GM04503 (cell line): Measurements from ENCODE around the gene ANKLE2.
"Not testable (repeated sequence)": the region's sequence is repeated elsewhere in the genome, so short reads cannot be mapped to it uniquely, and the experiment has no call there.

Experiments used
- DNase-seq: peaks from one replicate; pipeline ENCODE4 v3.0.0-alpha.2; 2012; ENCODE audit warnings: low read depth

Gene ANKLE2

DNA sequence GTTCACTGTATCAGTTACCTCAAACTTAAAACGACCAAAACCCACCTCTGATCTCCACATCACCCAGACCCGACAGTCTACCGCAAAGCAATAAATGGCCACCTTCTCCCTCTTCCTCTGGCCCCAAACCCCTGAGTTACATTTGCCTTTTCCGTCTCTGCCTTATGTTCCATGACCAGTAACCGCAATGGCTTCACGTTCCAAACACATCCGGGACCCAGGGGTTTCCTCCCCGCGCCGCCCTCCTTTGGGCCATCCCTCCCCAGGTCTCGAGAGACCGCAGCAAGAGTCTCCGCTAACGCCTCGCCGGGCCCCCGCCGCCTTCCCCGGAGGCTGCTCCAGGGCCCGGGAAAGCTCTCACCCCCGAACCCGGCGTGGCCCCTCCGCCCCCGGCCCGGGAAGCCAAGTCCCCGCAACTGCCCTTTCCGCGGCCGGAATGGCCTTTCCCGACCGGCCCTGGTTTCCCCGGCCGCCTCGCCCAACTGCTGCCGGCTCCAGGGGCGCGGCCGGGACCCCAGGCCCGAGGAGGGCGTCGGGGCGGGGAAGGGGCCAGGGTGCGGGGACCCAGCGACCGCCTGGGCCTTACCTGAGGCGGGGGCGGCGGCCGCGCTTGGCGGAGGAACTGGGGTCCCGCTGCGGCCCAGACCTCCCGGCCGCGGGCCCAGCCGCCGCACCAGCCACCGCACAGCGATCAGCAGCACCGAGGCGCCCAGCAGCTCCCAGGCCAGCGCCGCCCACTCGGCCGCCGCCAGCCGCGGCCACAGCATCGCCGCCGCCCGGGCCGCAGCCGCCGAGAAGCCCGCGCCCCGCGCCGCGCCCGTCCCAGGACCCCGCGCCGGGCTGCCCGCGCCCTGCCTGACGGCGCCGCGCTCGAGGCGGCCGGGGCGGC is at the start of gene ANKLE2:
Gene ANKLE2 (minus strand): TSS at position 801 of the 889 bp plus-strand sequence. CDS start 34 bp downstream, at position 767.
- DNase-seq = peak; percentile 29

DNA sequence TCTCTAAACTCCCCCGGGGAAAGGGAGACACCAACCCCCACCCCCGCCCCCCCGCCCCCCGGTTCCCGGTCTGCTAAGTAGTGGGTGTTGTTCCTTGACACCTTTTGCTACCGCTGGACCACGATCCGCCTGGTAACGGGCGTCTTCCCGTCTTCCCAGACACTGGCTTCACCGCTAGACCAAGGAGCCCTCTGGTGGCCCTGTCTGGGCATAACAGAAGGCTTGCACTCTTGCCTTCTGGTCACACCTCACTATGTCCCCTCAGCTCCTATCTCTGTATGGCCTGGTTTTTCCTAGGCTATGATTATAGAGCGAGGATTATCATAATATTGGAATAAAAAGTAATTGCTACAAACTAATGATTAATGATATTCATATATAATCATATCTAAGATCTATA is 47.8 kb upstream of the ANKLE2 start:
- not testable (repeated sequence) for DNase-seq

DNA sequence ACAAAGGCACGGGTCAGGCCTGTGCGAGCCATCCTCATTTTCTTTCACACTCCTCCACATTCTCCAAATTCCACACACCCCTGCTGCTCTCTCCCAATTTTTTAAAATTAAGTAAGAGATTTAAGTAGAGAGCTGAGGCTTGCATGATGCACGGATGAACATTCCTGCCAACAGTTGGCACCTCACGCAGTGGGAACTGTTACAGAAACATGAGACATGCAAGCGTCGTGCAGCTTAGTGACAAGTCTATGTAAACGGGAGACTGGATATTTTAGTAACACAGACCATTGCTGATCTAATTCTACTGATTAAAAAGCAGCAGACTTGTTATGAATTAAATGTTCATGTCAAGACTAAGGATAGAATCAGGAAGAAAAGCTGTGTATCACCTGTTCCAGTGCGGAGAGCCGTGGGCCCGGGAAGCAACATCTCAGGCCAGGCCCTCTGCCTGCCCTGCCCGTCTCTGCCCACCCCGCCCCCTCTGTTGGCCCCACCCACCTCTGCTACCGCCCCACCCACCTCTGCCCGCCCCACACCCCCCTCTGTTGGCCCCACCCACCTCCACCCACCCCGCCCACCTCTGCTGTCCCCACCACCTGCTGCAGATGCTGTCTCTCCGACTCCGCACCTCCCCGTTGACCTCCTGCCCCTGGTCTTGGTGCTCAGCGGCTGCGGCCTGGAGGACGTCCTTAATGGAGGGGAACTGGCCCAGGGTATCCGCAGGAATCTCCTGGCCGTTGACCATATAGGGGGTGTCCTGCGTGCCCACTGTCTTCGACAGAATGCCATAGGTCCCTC is 45.9 kb upstream of the ANKLE2 start:
- no peak for DNase-seq

DNA sequence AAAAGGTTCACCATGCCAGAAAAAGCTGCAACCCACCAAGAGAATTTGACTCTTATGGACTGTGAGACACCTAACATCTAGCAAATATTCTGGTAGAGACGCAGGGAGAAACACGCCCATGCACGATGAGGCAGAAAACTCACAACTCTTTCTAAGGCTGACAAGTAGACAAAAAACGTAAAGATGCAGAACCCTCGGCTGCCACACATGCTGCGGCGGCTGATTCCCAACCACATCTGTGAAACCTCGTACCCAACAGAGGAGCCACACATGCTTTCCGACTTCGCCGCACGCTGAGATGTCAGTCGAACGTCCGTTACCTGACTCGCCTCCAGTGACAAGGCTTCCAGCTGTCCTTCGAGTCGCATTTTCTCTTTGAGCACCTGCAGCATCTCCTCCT is 45.2 kb upstream of the ANKLE2 start:
- DNase-seq = no peak

DNA sequence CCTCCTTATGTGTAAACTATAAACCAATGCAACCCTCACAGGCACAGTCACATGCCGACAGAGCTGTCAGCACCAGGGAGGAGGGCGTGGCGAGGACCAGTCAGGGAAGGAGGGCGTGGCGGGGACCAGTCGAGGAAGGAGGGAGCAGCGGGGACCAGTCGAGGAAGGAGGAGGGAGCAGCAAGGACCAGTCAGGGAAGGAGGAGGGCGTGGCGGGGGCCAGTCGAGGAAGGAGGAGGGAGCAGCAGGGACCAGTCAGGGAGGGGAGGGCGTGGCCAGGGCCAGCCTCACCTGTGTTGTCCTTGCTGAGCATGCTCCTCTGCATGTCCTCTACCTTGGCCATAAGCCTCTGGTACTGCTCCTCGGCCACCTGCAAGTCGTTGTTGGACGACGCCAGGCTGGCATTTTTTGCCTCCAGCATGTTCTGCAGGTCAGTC is 42.8 kb upstream of the ANKLE2 start:
- DNase-seq = no peak

DNA sequence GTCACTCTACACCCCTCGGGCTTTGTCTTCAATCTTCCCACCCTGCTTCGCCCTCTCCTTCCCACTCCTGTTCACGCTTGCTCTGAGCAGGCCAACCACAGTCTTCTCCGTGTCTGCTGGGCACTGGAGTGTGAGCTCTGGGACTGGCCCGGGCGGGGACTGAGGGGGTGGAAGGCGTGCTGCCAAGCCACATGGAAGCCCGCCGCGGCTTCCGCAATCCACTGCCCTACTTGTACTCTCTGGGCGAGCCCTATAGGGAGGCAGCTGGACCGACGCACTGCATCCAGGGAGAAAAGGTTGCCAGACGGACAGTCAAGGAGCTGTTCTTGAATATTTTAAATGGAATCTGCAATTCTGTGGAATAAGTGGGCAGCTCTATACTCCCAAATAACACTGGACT is 42.3 kb upstream of the ANKLE2 start:
- no peak for DNase-seq

DNA sequence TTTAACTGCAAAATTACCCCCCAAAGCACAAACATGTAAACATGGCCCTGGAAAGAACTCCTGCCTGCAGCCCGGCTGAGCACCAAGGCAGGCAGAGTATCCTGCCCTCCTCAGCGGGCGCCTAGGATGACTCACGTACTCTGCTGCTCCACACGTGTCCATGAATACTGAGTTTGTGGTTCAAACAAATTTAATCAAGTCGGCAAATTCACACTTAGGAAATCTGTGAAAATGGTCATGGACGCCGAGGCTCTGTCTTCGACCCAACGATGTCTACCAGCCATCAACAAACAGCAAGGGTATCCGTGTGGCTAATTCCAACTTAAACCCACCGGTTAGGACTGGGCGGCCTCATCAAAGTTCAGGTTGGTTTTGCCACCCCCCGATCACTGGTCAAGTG is 41.5 kb upstream of the ANKLE2 start:
- no peak for DNase-seq

DNA sequence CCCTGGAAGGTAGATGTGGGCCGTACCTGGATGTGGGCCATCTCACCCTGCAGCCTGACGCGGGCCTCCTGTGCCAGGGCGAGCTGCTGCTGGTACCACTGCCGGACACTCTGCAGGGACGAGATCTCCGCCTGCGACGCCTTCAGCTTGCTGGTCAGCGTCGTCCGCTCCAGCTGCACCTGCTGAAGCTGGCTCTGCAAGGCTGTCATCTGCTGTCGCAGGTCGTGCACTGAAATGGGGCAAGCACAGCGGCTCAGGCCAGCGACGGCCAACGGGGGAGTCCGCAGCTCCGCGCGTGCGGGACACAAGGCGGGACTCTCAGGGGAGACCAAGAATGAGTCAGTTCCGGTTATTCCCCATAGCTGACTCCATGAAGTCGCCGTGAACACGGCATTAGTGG is 40.1 kb upstream of the ANKLE2 start:
- no peak for DNase-seq

DNA sequence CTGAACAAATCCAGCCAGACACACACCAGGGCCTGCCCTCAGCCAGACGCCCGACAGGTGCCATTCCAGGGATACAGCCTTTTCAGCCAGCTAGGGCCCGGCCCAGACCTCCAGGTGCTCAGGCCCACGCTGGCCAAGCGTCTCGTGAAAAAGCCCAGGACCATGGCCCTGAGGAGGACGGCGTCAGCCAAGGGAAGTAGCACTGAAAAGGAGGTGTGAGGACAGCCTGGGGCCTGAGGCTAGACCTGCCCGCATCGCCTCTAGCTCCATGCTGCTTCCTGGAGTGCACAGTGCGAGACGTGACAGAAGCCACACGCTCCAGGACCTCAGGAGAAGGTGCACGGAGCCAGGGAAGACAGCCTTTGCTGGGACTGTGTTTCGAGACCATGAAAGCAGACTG is 37.2 kb upstream of the ANKLE2 start:
- DNase-seq = no peak

DNA sequence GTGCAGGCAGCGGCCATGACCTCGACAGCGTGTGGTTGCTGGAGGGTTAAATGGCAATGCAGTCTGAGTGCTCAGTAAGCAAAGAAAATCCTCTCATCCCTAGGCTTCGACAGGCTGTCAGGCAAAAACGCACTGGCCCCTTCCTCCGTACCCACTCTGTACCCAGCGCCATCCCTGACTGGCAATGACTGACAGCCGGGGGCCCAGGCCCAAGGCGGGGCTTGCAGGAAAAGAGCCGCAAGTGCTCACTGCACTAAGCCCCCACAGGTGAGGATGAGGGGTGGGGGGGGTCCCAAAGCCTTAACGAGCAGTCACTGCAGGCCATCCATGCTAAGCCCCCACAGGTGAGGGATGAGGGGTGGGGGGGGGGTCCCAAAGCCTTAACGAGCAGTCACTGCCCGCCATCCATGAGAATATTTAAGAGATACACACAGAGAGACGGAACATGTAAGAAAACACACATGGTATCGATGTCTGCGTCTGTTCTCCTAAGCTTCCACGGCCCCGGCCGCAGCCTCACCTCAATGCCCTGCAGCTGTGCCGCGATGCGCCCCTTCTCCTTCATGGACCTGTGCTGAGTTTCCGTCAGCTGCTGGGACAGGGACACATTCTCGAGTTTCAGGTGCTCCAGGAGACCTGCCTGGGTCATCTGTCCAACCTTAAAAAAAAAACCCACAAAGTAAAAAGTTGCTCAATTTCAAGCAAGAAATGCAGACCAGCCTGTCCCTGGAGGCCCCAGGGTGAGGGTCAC is 36.4 kb upstream of the ANKLE2 start:
- DNase-seq = no peak

DNA sequence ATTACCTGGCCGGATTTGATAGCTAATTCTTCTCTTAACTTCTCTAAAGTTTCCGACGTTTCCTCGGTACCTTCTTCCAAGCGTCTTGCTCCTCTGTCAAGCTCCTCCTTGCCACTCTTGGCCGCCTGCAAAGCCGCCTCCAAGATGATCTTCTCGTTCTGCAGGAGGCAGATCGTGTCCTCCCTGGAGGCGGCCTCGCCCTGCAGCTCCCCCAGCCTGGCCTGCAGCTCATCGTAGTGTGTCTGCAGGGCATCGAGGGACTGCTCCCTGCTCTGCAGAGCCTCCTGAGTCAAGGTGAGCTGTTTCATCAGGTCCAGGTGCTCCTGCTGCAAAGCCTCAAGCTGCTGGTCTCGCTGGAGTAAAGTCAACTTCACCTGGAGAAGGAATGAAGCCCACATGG is 34.2 kb upstream of the ANKLE2 start:
- DNase-seq = no peak

DNA sequence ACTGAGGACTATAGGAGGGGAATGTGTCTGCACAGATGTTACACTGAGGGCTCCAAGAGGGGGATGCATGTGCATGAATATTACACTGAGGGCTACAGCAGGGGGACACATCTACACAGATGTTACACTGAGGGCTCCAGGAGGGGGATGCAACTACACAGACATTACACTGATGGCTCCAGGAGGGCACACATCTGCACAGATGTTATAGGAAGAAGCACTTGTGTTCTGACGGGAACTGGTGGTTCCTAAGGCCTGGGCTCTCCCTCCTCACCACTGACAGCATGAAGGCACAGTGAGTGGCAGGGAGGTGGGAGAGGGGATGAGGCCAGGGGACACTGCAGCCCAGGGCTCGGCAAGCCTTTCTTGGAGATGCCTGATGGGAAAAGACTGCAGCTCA is 30.3 kb upstream of the ANKLE2 start:
- not testable (repeated sequence) for DNase-seq

DNA sequence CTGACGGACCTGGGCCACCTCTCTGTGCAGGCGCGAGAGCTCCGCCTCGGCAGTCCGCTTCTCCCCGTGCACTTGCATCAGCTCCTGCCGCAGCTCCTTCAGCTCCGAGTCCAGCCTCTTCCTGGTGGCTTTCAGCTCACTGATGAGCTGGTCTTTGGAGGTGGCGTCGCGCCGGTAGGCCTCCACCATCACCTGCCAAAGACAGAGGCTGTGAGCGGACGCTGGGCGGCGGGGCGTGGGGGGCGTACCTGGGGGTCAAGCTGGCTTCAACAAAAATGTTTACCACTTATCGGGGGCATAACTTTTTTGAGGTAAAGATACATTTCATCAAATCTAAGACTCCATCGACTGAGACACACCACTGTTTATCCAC is 27.5 kb upstream of the ANKLE2 start:
- DNase-seq = no peak

DNA sequence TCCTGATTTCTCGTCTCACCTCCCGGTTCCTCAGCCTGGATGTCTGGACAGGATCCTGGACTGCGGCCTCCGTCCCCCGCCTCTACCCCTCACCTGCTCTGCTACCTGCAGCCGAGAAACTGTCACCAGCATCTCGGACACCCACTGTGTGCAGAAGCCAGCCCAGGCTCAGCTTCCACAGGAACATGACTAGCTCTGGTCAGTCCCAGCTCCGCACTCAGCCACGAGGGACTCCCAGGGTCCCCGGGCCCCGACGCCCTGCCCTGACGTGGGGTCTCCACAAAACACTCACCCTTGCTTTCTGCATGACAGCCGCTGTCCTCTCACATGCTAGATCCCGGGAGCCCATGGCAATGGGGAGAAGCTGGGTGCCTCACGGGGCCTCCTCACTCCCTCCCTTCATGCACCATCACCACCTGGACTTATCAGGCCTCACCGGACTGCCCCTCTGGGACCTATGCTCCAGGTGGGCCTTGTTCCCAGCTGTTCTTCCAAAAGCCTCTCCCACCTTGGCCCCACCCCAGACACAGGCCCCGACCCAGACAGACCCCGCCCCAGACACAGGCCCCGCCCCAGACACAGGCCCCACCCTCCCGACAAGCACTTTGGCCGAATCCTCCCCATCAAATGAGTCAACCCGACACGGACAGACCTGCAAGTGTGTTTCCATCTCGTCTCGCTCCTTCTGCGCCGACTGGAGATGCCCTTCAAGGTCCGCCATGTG is 26.9 kb upstream of the ANKLE2 start:
- no peak for DNase-seq

DNA sequence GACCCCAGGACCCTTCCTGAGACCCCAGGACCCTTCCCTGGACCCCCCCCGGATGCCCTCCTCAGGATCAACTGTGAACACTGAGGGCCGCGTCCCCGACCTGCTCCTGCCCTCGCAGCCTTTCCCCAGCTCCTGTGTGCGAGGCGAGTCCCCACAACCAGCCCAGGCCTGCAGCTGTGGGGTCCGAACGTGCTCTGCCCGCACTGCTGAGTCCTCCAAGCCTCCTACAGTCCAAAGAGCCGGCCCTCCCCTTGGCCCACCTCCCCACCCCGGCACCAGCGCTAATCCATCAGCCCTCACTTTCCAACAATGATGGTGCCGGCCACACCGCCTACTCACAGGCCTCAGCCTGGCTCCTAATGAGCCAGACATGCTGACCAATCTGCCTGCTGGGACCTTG is 26.2 kb upstream of the ANKLE2 start:
- no peak for DNase-seq

DNA sequence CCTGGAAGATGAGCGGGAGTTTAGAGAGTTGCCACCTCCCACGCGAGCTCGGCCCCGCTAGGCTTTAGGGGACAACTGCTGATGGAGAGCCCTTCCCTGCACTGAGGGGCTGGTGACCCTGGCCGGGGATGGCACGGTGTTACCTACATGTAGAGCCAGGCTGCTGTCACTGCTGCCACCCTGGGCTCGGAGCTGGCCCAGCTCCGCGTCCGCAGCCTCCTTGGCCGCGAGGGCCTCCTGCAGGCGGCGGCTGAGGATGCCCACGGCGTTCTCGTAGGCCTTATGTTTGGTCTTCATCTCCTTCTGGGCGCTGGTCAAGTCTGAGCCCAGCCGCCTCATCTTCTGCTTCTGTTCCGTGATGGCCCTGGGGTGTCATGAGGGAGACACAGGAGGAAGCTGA is 24.6 kb upstream of the ANKLE2 start:
- no peak for DNase-seq

DNA sequence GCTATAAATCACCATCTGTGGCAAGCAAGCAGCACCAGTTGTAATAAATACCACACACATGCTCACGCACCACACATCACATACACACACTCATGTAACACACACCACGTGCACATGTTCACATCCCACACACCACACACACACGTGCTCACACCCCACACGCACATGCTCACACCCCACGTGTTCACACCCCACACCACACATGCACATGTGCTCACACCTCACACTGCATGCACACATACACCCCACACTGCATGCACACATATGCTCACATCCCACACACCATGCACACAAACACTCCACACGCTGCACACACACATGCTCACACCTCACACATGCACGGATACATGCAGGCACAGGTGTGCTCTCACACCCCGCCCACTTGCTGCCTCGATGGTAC is 22.9 kb upstream of the ANKLE2 start:
- DNase-seq = no peak

DNA sequence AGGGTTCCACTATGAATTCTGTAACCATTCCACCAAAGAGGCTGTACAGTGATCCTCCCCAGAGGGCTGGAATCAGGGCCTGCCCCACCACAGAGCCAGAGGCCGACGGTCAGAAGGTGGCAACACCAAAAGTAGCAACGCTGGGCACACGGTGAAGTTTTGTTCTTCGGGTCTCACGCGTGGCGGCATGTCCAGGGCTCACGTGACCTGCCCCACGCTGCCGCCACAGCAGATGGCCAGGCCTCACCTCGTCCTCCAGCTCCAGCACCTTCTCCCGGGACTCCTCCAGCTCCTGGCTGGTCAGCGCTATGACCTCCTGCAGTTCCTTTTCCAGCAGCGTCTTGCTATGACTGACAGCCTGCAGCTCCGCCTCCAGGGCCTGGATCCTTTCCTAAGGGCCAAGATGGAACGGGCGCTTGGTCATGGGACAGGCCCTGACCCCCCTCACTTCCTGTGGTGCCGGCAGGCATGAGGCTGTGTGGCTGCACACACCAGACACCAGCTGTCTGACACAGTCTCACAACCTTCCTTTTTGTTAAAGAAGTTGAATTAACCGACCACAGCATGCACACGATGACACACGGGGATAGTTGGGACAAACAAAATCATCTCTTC is 22.4 kb upstream of the ANKLE2 start:
- no peak for DNase-seq

DNA sequence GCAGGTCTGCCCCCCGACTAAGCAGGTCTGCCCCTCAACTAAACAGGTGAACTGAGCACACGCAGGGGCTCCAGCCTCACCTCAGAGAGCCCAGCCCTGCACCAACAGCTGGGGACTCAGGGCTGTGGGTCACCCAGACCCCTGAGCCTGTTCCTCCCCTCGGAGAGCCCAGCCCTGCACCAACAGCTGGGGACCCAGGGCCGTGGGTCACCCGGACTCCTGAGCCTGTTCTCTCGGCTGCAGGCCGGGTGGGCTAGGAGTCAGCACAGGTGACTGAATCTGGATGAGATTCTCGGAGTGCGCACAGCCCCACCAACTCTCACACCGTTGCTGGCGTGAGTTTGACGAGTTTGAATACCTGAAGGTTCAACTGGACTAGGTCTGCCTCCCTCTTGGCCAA is 20.3 kb upstream of the ANKLE2 start:
- DNase-seq = no peak

DNA sequence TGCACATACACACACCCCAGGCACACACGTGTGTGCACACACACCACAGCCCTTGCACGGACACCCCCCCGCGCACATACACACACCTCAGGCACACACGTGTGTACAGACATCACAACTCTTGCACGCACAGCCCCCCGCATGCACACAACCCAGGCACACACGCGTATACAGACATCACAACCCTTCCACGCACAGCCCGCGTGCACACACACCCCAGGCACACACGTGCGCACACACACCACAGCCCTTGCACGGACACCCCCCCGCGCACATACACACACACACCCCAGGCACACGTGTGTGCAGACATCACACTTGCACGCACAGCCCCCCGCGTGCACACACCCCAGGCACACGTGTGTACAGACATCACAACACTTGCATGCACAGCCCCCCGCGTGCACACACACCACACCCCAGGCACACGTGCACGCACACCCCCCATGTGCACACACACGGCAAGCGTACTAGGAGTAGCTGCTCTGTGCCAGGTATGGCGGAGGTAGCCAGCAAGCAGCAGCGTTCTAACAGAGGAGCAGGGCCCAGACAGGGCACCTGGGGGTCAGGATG is 18.2 kb upstream of the ANKLE2 start:
- DNase-seq = no peak

DNA sequence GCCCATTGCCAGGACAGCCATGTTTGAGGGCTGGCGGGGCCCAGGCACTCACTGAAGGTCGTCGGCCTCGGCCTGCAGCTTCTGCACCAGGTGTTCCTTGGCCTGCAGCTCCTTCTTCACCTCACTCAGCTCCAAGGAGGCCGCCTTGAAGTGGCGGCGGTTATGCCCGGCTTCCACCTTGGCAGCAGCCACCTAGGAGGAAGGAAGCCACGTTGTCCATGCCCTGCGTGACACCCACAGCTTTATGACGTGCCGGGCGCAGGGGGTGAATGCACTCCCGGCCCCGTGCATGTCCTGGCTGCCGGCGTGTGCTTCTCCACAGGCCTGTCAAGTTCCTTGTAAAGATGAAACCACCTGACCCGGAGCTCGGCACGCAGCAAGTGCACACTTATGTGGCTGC is 16.0 kb upstream of the ANKLE2 start:
- no peak for DNase-seq
